Kidney (tissue), 14 donors: Measurements from ENCODE around the gene LTO1. TPM values are rescaled to one million over a fixed set of nuclear protein-coding genes. Genes with fewer than 3 reads are reported as not detected.

Experiments used
- DNase-seq, 5 donors: peaks; one replicate each; pipeline ENCODE4 v3.0.0-alpha.2; 2013 to 2020
- FAIRE-seq: peaks from 2 replicates; lab custom pipeline; 2012; peaks lifted over from hg19 to GRCh38; lab: Jason Lieb, UNC
- H3K27ac ChIP-seq, 2 donors: one replicate each; pipeline ENCODE4 v1.7.0; 2013; ENCODE audit warnings: low read depth in 2 of 2, low read length in 2 of 2, inconsistent platforms in 1 of 2
- H3K27me3 ChIP-seq: one replicate; pipeline ENCODE4 v1.7.1; 2013; ENCODE audit warnings: low read length, inconsistent platforms; ENCODE audit not compliant: control insufficient read depth, insufficient read depth
- H3K36me3 ChIP-seq, 3 donors: one replicate each; pipeline versions ENCODE4 v1.7.0 to v1.7.1; 2013; ENCODE audit warnings: low read length in 3 of 3, control low read depth in 1 of 3, inconsistent platforms in 1 of 3; ENCODE audit not compliant: insufficient read depth in 3 of 3, control insufficient read depth in 2 of 3
- H3K4me1 ChIP-seq, 3 donors: one replicate each; pipeline versions ENCODE4 v1.7.0 to v1.7.1; 2013; ENCODE audit warnings: low read length in 3 of 3, inconsistent platforms in 1 of 3, low read depth in 1 of 3; ENCODE audit not compliant: control insufficient read depth in 2 of 3, insufficient read depth in 2 of 3
- H3K4me3 ChIP-seq, 3 donors: one replicate each; pipeline versions ENCODE4 v1.7.0 to v1.8.1; 2013; ENCODE audit warnings: low read length in 3 of 3, control low read depth in 1 of 3, inconsistent platforms in 1 of 3
- H3K9ac ChIP-seq, 3 donors: one replicate each; pipeline versions ENCODE4 v1.7.0 to v1.7.1; 2013; ENCODE audit warnings: low read length in 3 of 3, control low read depth in 1 of 3, inconsistent platforms in 1 of 3
- H3K9me3 ChIP-seq, 3 donors: one replicate each; pipeline versions ENCODE4 v1.7.0 to v1.7.1; 2013; ENCODE audit warnings: low read length in 3 of 3, control low read depth in 1 of 3, inconsistent platforms in 1 of 3; ENCODE audit not compliant: control insufficient read depth in 2 of 3, insufficient read depth in 1 of 3
- intact Hi-C: fragments of 100-400 bp; cut with DNase I; formaldehyde crosslinking; loops from one replicate; pipeline ENCODE4 v1.11.1; 2022
- polyA plus RNA-seq: library from polyadenylated mRNA; stranded (reverse); fragments of 350-450 nt; fragmentation: Illumina TruSeq; extraction: RNeasy Lipid Tissue Mini Kit (QIAGEN cat#74804); gene quantifications from one replicate; pipeline ENCODE4 v1.2.3, GENCODE V29; 2014; ENCODE audit warnings: low read depth, low replicate concordance; ENCODE audit not compliant: insufficient read depth
- total RNA-seq: library from RNA; stranded (reverse); fragmentation: NEBNext Ultra II Directional; extraction: Animal tissue kit (Norgen Biotek cat#: 25700); gene quantifications from one replicate; pipeline ENCODE4 v1.2.1, GENCODE V29; 2021
- TF ChIP-seq, protein P1 (sequence below): IDR thresholded peaks from 3 replicates; pipeline ENCODE4 v1.5.1; 2012; ENCODE audit warnings: mild to moderate bottlenecking, moderate library complexity, borderline replicate concordance; ENCODE audit not compliant: insufficient read depth; ENCODE audit errors: extremely low read depth
- donor health status: control.
- donor health status: control.
- donor health status: control.
- donor health status: control.
- donor health status: control.
- donor health status: DM: yes; HTN: yes; CAD: no.
- donor health status: Normal renal cell carcinoma (clear cell type).

The LTO1 gene
- total and polyA plus RNA-seq, 2 donors from 2014 or later: 14.6 to 21.9 TPM

DNA sequence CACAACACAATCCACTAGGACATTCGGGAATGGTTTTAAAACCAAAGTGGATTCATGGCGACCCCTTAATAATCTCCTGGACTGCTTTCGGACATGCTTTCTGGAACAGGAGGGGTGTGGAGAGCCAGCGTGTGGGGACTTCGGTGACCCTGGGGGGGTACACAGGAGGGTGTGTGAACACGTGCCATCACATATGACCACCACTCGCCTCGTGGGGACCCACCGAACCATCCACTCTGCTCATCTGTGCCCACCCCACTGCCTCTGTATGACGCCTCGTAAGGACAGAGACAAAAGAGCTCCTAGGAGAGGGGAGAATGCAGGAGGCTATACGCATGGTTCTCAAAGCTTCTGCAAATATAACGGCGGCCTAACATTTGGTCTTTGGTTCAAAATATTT, 8.9 kb downstream of the LTO1 start:
- Histone ChIP-seq H3K36me3 (peaks cover 0 to 11% (median 2%) of the 10 kb centered on the region in 3 donors), H3K9ac (no peak overlapping the region), H3K9me3 (no peaks in the 10 kb centered on the region), H3K27ac (no peak overlapping the region), H3K4me1 (peaks cover 0 to 3% (median 0%) of the 10 kb centered on the region in 3 donors), H3K27me3 (no peaks in the 10 kb centered on the region), H3K4me3 (no peak overlapping the region)
- DNase-seq (peak in 1 of 5 donors; percentile 59), FAIRE-seq (no peak)
- TF ChIP-seq, protein P1, sequence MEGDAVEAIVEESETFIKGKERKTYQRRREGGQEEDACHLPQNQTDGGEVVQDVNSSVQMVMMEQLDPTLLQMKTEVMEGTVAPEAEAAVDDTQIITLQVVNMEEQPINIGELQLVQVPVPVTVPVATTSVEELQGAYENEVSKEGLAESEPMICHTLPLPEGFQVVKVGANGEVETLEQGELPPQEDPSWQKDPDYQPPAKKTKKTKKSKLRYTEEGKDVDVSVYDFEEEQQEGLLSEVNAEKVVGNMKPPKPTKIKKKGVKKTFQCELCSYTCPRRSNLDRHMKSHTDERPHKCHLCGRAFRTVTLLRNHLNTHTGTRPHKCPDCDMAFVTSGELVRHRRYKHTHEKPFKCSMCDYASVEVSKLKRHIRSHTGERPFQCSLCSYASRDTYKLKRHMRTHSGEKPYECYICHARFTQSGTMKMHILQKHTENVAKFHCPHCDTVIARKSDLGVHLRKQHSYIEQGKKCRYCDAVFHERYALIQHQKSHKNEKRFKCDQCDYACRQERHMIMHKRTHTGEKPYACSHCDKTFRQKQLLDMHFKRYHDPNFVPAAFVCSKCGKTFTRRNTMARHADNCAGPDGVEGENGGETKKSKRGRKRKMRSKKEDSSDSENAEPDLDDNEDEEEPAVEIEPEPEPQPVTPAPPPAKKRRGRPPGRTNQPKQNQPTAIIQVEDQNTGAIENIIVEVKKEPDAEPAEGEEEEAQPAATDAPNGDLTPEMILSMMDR: no peak
- intact Hi-C loops: no loop called here

DNA sequence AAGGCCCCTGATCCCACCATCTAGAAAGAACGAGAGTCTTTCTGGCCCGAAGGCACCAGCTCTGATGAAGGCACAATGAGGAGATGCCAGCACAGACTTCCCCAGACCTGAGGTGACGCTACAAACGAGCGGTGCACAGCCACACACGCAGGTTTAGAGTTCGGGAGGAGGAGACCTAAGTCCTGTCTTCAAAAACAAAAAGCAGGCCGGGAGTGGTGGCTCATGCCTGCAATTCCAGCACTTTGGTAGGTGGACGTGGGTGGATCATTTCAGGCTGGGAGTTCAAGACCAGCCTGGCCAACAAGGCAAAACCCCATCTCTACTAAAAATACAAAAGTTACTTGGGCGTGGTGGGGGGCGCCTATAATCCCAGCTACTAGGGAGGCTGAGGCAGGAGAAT, 9.5 kb downstream of the LTO1 start:
- Histone ChIP-seq H3K27ac (no peak overlapping the region), H3K4me1 (peaks cover 0 to 3% (median 0%) of the 10 kb centered on the region in 3 donors), H3K36me3 (peaks cover 0 to 11% (median 2%) of the 10 kb centered on the region in 3 donors), H3K9me3 (no peaks in the 10 kb centered on the region), H3K27me3 (no peaks in the 10 kb centered on the region), H3K9ac (no peak overlapping the region), H3K4me3 (no peak overlapping the region)
- intact Hi-C loops: no loop called here
- DNase-seq: peak in 1 of 5 donors; percentile 26
- FAIRE-seq: no peak
- TF ChIP-seq, protein P1: no peak

DNA sequence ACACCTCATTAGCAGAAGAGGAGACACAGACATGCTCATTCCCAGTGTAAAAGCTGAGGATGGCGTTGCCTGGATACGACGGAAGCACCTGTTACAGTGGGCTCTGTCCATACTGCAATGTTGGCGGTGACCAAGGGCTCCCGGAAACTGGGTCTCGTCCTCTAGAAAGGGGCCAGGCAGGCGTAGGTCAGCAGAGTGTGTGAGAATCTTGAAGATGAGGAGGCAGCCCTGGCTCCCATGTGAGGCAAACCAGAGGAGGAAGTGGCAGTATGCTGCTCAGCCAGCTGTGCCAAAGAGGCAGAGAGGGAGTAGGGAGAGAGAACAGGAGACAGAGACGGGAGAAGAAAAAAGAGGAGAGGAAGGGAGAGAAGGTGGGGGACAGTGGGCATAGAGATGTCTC, 10.3 kb downstream of the LTO1 start:
- no peak for FAIRE-seq
- Histone ChIP-seq H3K9ac (no peak overlapping the region), H3K27me3 (no peaks in the 10 kb centered on the region), H3K4me1 (no peaks in the 10 kb centered on the region), H3K27ac (no peak overlapping the region), H3K36me3 (peaks cover 0 to 11% (median 2%) of the 10 kb centered on the region in 3 donors), H3K9me3 (no peaks in the 10 kb centered on the region), H3K4me3 (no peak overlapping the region)
- TF ChIP-seq, protein P1: no peak
- peak in 1 of 5 donors; percentile 34 for DNase-seq
- intact Hi-C loops: no loop called here
